Heart left ventricle (tissue), 13 donors: ENCODE results near the gene HOOK2.
A peak's percentile ranks its signal among the peaks of the same experiment; 100 is the strongest.

Experiments used
- CTCF ChIP-seq, 12 donors: fragments of 200-600 bp; sonication (generic) in 4 of 12; IDR thresholded peaks; one replicate each; pipeline versions ENCODE4 v1.5.0 to v1.8.0; 2018 to 2022; ENCODE audit warnings: antibody characterized with exemption in 12 of 12, mild to moderate bottlenecking in 5 of 12
- POLR2A ChIP-seq, 2 donors: fragments of 450-650 bp; IDR thresholded peaks; one replicate each; pipeline ENCODE4 v1.6.1; 2017; ENCODE audit warnings: antibody characterized with exemption in 2 of 2, mild to moderate bottlenecking in 2 of 2, moderate library complexity in 2 of 2
- donor health status: ischemic (EF 13 %, LVEDD 7.1; RV severe dilation, severe dysfunction).
- donor health status: DM: no; HTN: yes; CAD: no.
- donor health status: DM: no; HTN: no; CAD: no.
- donor health status: ischemic (EF 25% LVEDD 6.9; RV normal size, moderate dysfunction).
- donor health status: ischemic (EF 25% LVEDD 5.7; RV mildly dilated, moderate dysfunction).
- donor health status: ischemic (EF 35%, LVEDD 5.7; RV mildly dilated, moderate dysfunction).
- donor health status: nonischemic (EF 11% LVEDD 7.7; RV severe dilation, severe dysfunction).
- donor health status: DM: yes; HTN: yes; CAD: no.
- donor health status: PGD.
- donor health status: ischemic (EF 29% LVEDD 5.4; RV normal size, mild dysfunction).
- donor health status: nonischemic (EF 23%, LVEDD 6.1; RV moderate dilation, normal function).

- TF ChIP-seq CTCF (IDR thresholded peaks at IDR 0.05) (no peak), POLR2A (IDR thresholded peaks at IDR 0.05) (peak in 1 of 2 donors; percentile 16)
These were observed 16.9 kb upstream of the HOOK2 start for GRCh38 chr19:12792051-12792852.
